Activated T-helper 1 cell treated with anti-CD3 and anti-CD28 coated beads, Interleukin-2, amount 50 U/mL, for 16 hours (primary cell): Measurements from ENCODE around the gene CCDC15.
"Not testable (repeated sequence)": the region's sequence is repeated elsewhere in the genome, so short reads cannot be mapped to it uniquely, and the experiment has no call there.

Experiments
- DNase-seq, 2 donors: peaks; one replicate each; pipeline ENCODE4 v3.0.0-alpha.2; 2020; ENCODE audit warnings: low read depth in 1 of 2, low spot score in 1 of 2

CCDC15 gene

DNA sequence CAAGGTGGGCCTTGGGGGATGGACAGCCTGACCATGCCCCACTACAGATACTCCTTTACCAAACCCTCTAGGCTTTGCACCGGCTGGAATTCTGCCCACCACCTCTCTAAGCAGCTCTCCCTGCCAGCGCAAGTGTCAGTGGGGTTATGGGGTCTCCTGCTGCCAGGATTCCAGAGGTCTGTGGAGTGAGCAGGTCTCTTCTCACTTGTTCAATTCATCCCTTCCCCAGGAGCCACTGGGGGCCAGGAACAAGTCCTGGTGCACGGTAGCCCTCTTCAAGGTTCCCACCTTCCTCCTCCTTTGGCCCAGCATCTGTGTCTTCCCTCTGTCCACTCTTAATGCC, 30.5 kb downstream of the CCDC15 start:
- no peak for DNase-seq

DNA sequence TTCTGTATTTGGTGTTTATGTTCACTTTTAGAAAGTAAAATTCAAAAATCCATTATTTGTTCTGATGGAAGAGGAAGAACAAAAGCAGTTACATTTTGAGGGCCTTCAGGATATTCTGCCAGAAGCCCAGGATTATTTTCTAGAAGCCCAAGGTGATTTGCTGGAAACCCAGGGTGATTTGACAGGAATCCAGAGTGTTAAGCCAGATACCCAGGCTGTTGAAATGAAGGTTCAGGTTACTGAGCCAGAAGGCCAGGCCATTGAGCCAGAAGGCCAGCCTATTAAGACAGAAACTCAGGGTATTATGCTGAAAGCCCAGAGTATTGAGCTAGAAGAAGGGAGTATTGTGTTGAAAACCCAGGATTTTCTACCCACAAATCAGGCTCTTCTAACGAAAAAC, 33.1 kb downstream of the CCDC15 start:
- DNase-seq: no peak

DNA sequence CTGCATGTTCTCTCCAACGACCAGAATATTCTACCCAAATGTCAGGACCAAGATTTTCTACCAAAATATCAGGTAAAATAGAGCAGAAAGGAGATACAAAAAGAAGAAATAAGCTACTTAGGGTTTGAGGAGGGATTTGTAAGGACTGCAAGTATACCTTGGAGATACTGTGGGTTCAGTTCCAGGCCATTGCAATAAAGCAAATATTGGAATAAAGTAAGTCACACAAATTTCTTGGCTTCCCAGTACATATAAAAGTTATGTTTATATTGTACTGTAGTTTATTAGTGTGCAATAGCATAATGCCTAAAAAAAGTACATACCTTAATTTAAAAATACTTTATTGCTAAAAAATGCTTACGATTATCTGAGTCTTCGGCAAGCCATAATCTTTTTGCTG, 34.1 kb downstream of the CCDC15 start:
- DNase-seq: no peak

DNA sequence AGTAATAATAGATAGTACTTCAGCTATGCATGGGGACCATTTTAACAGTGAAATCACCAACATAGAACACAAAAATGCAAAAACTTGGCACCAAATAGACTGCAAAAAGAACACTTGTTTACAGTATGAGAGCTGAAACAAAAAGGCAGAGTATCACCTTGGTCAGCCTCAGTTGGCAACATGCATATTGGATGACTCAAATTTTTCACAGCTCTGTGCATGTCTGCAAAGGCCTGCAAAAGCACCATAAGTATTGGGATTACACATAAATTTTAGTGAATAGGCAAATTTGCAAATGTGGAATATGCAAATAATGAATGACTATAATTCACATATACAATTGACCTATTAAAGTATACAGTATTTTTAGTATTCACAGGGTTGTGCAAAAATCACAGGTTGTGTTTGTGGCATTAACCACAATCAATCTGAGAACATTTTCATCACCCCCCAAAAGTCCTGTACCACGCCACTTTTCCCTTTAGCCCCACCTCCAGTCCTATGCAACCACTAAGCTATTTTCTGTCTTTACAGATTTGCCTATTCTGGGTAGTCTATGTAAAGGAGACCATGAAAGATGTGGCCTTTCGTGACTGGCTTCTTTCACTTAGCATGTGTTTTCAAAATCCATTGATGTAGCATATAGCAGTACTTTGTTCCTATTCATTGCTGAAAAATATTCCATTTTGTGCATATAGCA, 47.2 kb downstream of the CCDC15 start:
- DNase-seq: no peak

GRCh38 chr11:125001849-125002248, 47.8 kb downstream of the CCDC15 start:
- DNase-seq: no peak

- DNase-seq: no peak
Measured at GRCh38 chr11:125005491-125005890, 51.5 kb downstream of the CCDC15 start.

DNA sequence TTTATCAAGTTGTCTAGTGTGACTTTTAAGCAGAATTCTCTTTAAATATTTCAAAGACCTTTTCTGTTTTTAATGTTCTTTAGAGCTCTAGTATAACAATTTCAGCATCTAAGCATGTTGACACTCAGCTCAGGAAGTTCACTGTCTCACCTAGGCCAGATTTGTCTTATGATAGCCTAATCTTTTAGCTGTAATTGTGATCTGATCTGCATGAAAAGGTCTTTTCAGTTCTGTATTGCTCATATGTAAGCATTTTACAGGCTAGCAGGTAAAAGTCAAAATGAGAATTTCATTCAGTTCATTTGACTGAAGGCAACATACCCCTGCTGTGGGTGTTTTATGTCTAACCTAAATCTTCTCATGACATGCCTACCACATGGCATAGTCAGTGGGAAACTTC, 62.4 kb downstream of the CCDC15 start:
- DNase-seq: no peak

- no peak for DNase-seq
Measured at GRCh38 chr11:125020342-125020741, 66.3 kb downstream of the CCDC15 start.

DNA sequence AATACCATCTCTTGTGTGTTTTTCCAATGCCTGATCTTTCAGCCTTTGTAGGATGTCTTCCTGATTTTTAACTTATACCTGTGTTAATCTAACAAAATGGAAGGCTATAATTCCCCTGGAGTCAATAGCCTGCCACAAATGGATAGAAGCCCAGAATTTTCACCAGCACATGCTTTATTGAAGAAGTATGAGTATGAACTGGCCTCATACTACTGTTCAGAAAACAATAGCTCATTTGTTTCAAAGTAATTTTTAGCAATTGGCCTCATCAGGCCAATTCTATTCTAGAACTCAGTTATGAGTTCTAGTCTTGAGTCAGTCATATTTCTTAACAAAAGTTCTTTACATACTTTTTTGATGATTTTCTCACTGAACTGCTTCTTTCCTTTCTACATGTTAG, 68.5 kb downstream of the CCDC15 start:
- no peak for DNase-seq

GRCh38 chr11:125025968-125026367, 72.0 kb downstream of the CCDC15 start:
- DNase-seq: no peak

DNA sequence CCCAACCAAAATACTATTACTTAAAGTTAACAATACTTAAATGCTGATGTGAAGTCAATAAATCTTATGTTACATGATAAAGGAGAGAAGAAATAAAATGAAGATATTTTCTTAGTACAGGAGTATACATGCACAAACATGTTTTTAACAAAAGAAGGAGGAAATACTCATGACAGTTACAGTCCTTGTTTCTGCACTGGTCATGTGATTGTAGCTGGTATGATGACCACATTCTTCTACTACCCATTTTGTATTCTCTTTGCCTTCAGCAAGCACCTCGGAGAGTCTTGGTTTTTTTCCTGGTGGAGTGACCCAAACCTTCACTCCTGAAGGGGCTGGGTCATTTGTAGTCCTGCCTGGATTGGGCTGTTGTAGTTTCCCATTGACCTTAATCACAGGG, 75.4 kb downstream of the CCDC15 start:
- DNase-seq: not testable (repeated sequence)

GRCh38 chr11:125036933-125037332, 82.9 kb downstream of the CCDC15 start:
- no peak for DNase-seq

DNA sequence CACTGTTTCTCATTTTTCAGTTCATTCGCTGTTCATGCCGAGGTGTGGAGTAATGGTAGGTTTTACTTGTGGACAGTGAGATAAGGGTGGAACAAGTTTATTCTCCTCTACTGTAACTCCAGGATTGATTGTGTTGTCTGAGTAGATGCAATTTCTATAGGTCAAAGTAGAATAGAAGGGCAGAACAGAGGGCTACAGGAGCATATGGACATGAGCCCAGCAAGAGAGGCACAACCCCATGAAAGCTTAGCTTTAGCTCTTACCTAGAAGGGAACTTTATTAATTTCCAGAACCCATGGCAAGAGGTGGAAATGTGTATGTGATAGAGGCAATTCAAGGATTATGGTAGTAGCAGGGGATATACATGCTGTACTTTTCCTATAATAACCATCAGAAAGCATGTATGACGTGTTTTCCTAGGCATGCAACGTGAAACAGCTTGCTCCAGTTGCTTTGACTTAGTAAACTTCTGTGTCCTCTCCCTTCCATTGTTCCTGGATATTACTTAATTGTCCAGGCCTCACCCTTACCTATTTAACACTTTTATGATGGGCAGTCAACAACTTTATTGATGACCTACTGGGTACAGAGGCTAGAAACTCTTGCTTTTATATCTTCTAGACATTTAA, 95.3 kb downstream of the CCDC15 start:
- DNase-seq: no peak

DNA sequence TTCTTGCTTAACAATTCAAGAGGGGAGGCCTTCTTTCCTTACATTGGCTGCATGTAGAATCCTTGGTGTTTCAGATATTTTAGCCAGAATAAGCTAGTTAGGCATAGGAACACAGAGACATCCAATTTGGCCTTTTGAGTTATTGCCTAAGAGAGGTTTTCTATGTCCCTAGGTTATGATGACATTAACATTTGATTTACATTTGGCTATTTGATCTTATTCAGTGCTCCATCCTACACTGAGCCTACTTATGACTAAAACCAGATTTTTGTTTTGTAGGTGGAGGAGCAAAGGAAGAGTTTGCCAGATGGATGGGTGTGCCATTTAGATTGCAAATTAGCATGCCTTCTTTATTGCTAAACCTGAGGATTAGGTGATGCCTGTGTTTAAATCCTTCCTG, 98.0 kb downstream of the CCDC15 start:
- no peak for DNase-seq

DNA sequence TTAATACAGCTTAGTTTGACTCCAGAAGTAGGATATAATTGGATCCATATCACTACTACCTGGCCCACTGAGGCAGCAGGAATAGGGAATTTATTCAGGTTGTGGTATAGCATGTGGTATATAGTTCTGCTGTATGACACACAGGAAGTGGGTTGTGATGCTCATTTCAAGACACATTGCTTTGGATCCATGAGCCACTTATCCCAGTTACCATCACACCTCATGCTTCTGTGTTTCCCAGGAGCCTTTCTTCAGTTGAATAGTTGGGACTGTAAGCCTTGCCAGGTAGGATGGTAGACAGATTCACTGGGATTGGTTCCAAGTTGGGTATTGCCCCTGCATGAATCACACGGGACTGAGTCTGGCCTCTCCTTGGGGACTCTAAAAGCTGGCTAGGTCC, 99.2 kb downstream of the CCDC15 start:
- no peak for DNase-seq

GRCh38 chr11:125055107-125055715, 101.2 kb downstream of the CCDC15 start:
- no peak for DNase-seq

DNA sequence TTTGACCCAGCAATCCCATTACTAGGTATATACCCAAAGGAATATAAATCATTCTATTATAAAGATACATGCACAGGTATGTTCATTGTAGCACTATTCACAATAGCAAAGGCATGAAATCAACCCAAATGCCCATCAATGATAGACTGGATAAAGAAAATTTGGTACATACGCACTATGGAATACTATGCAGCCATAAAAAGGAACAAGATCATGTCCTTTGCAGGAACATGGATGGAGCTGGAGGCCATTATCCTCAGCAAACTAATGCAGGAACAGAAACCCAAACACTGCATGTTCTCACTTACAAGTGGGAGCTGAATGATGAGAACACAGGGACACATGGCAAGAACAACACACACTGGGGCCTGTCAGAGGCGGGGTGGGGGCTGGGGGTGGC, 102.1 kb downstream of the CCDC15 start:
- not testable (repeated sequence) for DNase-seq

GRCh38 chr11:125056931-125057692, 103.1 kb downstream of the CCDC15 start:
- DNase-seq: no peak

GRCh38 chr11:125057693-125058016, 103.7 kb downstream of the CCDC15 start:
- no peak for DNase-seq

DNA sequence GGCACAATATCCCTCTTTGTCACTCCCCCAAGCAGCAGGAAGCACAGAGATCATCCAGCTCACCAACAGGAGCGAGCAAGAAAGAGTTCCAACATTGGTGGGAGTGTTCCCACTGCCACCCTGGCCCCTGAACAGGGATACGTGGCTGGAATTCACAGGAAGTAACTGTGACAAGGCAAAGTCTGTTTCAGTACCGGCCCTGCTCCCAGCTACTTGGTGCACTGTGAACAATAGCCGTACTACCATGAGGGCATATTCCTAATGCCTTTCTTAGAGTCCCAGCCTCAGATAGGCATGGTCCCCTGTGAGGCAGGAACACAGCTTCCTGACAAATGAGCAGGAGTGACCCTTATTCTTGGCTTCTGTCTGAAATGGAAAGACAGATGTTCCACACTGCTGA, 107.3 kb downstream of the CCDC15 start:
- no peak for DNase-seq

GRCh38 chr11:125062218-125062930, 108.4 kb downstream of the CCDC15 start:
- no peak for DNase-seq
